SIG-M5 treated with dmso at 0.1 percent for 504 hours (cell line): ENCODE results near the gene SLC1A6.
A peak's percentile ranks its signal among the peaks of the same experiment; 100 is the strongest.
"Not testable (repeated sequence)": the region's sequence is repeated elsewhere in the genome, so short reads cannot be mapped to it uniquely, and the experiment has no call there.

Experiments used
- DNase-seq: peaks from one replicate; lab custom pipeline; 2025; ENCODE audit not compliant: unreplicated experiment; lab: John Stamatoyannopoulos, UW

The SLC1A6 gene

GRCh38 chr19:14959263-14959662, 20.4 kb downstream of the SLC1A6 start:
- DNase-seq, result no peak

GRCh38 chr19:14957464-14957863, 22.2 kb downstream of the SLC1A6 start:
- no peak for DNase-seq

- DNase-seq, result no peak
These were observed 25.5 kb downstream of the SLC1A6 start for GRCh38 chr19:14954071-14954655.

GRCh38 chr19:14952767-14953166, 26.9 kb downstream of the SLC1A6 start:
- no peak for DNase-seq

GRCh38 chr19:14950421-14950820, 29.2 kb downstream of the SLC1A6 start:
- DNase-seq, result no peak

- DNase-seq, result no peak
These were observed 29.8 kb downstream of the SLC1A6 start for GRCh38 chr19:14949876-14950275.

GRCh38 chr19:14949413-14949812, 30.3 kb downstream of the SLC1A6 start:
- not testable (repeated sequence) for DNase-seq

- no peak for DNase-seq
These were observed 35.2 kb downstream of the SLC1A6 start for GRCh38 chr19:14944456-14944855.

- DNase-seq, result peak; percentile 88
These were observed 36.1 kb downstream of the SLC1A6 start for GRCh38 chr19:14943601-14944000.

GRCh38 chr19:14941189-14941588, 38.5 kb downstream of the SLC1A6 start, which contains the start of gene OR7C2:
OR7C2 (plus strand) TSS chr19:14941489; CDS start chr19:14941489, 0 bp downstream.
- DNase-seq, result no peak

- DNase-seq, result no peak
These were observed 39.4 kb downstream of the SLC1A6 start for GRCh38 chr19:14940266-14940665.

- no peak for DNase-seq
These were observed 46.2 kb downstream of the SLC1A6 start for GRCh38 chr19:14933506-14933905.

- DNase-seq, result no peak
These were observed 62.8 kb downstream of the SLC1A6 start for GRCh38 chr19:14916848-14917247.

- no peak for DNase-seq
These were observed 64.5 kb downstream of the SLC1A6 start for GRCh38 chr19:14915116-14915515.

GRCh38 chr19:14906711-14907110, 73.0 kb downstream of the SLC1A6 start:
- no peak for DNase-seq

- DNase-seq, result no peak
These were observed 77.9 kb downstream of the SLC1A6 start for GRCh38 chr19:14901675-14902260.
